Stimulated activated CD8-positive, alpha-beta memory T cell treated with anti-CD3 and anti-CD28 coated beads, Interleukin-2, amount 100 ng/mL, for 48 hours (primary cell): ENCODE measurements around the gene SMNDC1.
"Not testable (repeated sequence)": the region's sequence is repeated elsewhere in the genome, so short reads cannot be mapped to it uniquely, and the experiment has no call there.

Experiments used
- DNase-seq, 2 donors: peaks; one replicate each; pipeline ENCODE4 v3.0.0-alpha.2; 2020; ENCODE audit warnings: low read depth in 2 of 2

The SMNDC1 gene

GRCh38 chr10:110284262-110284661 is 20.5 kb downstream of the SMNDC1 start:
- no peak for DNase-seq

GRCh38 chr10:110279407-110279986 is 25.2 kb downstream of the SMNDC1 start:
- peak; percentile 2 to 5 for DNase-seq

GRCh38 chr10:110278562-110279406 is 25.9 kb downstream of the SMNDC1 start:
- DNase-seq = no peak

GRCh38 chr10:110277591-110277990 is 27.1 kb downstream of the SMNDC1 start:
- DNase-seq = no peak

- no peak for DNase-seq
These were observed 28.1 kb downstream of the SMNDC1 start for GRCh38 chr10:110276603-110277002.

GRCh38 chr10:110275128-110275729 is 29.5 kb downstream of the SMNDC1 start:
- no peak for DNase-seq

GRCh38 chr10:110274647-110275046 is 30.1 kb downstream of the SMNDC1 start:
- no peak for DNase-seq

- no peak for DNase-seq
These were observed 30.6 kb downstream of the SMNDC1 start for GRCh38 chr10:110274072-110274627.

DNA sequence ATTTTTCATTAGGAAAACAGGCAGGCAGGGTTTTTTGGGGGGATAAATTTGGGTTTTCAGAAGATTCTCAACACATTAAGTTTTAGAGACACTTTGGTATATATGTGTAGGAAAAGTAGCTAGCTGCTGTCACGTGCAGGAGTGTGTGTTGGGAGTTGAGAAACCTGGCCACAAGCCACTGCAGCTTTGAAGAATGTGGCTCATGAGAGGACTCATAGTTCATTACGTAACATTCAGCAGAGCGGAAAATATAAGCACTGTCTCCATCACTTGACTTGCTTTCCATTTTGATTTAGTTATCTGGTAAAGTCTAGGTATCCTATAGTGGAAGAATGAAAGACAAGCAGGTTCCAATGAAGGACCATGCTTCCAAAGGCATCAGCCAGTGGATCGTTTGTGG is 31.2 kb downstream of the SMNDC1 start:
- peak in 1 of 2 donors; percentile 6 for DNase-seq

DNA sequence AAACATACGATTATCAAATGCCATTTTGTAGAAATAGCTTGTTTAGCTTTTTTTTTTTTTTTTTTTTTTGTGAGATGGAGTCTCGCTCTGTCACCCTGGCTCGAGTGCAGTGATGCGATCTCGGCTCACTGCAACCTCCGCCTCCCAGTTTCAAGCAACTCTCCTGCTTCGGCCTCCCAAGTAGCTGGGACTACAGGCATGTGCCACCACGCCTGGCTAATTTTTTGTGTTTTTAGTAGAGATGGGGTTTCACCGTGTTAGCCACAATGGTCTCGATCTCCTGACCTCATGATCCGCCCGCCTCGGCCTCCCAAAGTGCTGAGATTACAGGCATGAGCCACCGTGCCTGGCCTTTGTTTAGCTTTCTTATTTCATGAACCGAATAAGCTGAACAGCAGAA is 31.7 kb downstream of the SMNDC1 start:
- DNase-seq = not testable (repeated sequence)

GRCh38 chr10:110269374-110270318 is 35.1 kb downstream of the SMNDC1 start:
- no peak for DNase-seq

- no peak for DNase-seq
These were observed 35.7 kb downstream of the SMNDC1 start for GRCh38 chr10:110268971-110269370.

GRCh38 chr10:110268442-110268841 is 36.3 kb downstream of the SMNDC1 start:
- no peak for DNase-seq

DNA sequence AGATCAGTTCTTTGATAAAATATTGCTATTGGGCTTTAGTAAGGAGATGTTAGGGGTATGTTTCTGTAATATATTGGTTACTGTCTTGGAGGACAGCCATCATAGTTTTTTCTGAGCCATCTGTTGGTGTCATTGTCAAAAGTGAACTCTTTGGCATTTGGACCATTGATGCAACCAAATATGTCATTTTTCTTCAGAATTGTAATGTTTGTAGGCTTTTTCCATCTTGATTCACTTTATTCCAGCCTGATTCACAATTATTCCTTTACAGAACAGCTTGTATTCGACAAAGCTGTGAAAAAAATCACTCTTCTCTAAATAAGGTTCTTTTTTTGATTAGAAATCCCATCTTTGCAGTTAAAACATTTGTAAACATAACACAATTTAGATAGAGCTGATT is 37.4 kb downstream of the SMNDC1 start:
- DNase-seq = no peak

- no peak for DNase-seq
These were observed 39.0 kb downstream of the SMNDC1 start for GRCh38 chr10:110265573-110266193.

DNA sequence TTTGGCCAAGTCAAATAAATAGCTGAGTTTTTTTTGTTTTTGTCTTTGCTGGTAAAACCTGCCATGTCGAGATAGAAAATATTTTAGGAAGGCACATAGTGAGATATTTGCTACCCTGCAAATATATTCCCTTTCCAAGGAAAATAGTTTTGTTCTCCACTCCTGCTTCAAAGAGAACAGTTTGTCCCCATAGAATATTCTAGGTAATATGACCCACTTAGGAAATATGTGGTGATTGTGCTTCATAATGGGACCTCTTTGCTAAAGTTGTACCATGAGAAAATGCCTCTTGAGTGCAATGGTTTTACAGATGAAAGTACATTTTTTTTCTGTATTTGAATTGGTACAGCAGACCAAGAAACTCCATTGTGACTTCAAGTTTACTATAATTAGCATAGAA is 41.6 kb downstream of the SMNDC1 start:
- DNase-seq = no peak

DNA sequence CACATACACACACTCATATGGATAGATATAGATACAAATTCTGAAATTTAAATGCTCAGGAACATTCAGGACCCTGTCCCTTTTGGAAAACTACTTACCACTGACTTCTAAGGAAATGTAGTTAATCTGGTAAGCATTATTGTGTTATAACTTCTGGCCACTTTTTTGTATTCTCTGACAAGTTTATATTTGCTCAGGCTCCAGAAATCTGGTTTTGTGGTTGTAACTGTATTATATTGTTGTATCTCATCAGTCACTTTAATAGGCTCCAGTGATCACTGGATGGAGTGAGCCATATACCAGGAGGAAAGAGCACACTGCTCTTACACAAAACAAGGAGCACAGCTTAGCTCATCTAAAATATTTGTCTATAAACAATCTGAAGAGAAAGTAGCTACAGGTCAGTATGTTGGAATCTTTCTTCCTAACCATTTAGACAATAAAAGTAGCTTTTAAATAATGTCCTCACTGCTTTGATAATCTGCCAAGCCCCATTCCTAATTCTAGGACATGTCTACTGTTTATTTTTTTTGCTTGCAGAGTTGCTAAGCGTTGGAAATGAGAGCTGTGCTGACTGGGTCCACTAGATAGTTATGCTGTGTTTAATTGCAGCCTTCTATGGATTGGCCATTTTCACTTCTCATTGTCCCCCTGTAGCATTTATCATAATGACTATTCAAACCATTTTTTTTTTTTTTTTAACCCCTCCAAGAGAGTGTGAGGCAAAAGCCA is 43.8 kb downstream of the SMNDC1 start:
- no peak for DNase-seq

DNA sequence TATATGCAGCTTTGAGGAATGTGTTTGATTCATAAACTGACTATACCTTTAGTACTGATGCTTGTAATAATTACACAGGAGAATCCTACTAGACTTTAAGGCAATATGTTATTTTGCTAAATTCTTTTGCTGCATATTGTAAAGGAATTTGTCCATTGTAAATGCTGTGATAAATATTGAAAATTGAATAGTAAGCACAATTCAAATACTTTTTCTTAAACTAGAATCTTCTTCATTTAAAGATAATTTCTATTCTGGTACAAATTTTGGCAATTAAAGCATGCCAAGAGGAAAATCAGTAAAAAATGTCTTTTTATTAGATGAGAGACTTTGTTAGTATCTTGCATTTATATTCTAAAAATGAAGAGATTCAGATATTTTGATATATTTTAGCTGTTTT is 45.4 kb downstream of the SMNDC1 start:
- DNase-seq = no peak

DNA sequence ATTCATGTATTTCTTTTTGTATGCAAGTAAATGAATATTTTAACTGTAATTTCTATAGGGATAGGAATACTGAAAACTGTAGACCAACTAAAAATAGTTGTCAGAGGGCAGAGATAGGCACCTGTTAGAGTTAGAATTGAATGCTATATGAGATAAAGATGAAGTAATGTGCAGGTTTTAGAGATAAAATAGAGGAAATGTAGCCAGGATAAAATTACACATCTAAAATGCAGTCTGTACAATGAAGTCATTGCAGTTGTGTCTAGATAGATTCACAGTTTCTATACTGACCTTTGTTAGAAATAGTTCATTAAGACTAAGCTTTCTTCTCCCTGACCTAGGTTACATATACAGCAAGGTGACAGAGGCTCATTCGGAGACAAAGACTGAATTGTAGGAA is 46.2 kb downstream of the SMNDC1 start:
- DNase-seq = no peak

GRCh38 chr10:110254467-110254866 is 50.3 kb downstream of the SMNDC1 start:
- DNase-seq = no peak
